HG02852 (cell line): ENCODE results near the gene FNDC3B.

ENCODE experiments used
- ATAC-seq: cut with Tn5 transposase; IDR thresholded peaks from one replicate; pipeline ENCODE4 v1.9.1; 2021; ENCODE audit warnings: mild to moderate bottlenecking, moderate library complexity; ENCODE audit not compliant: unreplicated experiment

Gene FNDC3B

GRCh38 chr3:172051957-172052354 is 12.6 kb downstream of the FNDC3B start:
- no peak for ATAC-seq

GRCh38 chr3:172052405-172052804 is 13.0 kb downstream of the FNDC3B start:
- no peak for ATAC-seq

GRCh38 chr3:172054115-172054764 is 14.9 kb downstream of the FNDC3B start:
- no peak for ATAC-seq

GRCh38 chr3:172056416-172056815 is 17.0 kb downstream of the FNDC3B start:
- no peak for ATAC-seq

GRCh38 chr3:172057059-172057458 is 17.7 kb downstream of the FNDC3B start:
- ATAC-seq: no peak

- ATAC-seq: no peak
Observed at GRCh38 chr3:172057624-172058327, 18.4 kb downstream of the FNDC3B start.

GRCh38 chr3:172059532-172059931 is 20.2 kb downstream of the FNDC3B start:
- no peak for ATAC-seq

- ATAC-seq: no peak
Observed at GRCh38 chr3:172060234-172060633, 20.9 kb downstream of the FNDC3B start.

GRCh38 chr3:172061724-172062184 is 22.4 kb downstream of the FNDC3B start:
- peak; percentile 85 for ATAC-seq

- ATAC-seq: no peak
Observed at GRCh38 chr3:172062761-172063160, 23.4 kb downstream of the FNDC3B start.

- ATAC-seq: no peak
Observed at GRCh38 chr3:172063456-172064432, 24.4 kb downstream of the FNDC3B start.

- no peak for ATAC-seq
Observed at GRCh38 chr3:172065527-172065926, 26.1 kb downstream of the FNDC3B start.

GRCh38 chr3:172065967-172066762 is 26.8 kb downstream of the FNDC3B start:
- ATAC-seq: no peak

- ATAC-seq: no peak
Observed at GRCh38 chr3:172066880-172067796, 27.8 kb downstream of the FNDC3B start.

GRCh38 chr3:172067837-172068440 is 28.6 kb downstream of the FNDC3B start:
- ATAC-seq: no peak

- ATAC-seq: no peak
Observed at GRCh38 chr3:172068977-172069376, 29.6 kb downstream of the FNDC3B start.

- ATAC-seq: no peak
Observed at GRCh38 chr3:172069478-172069877, 30.1 kb downstream of the FNDC3B start.

GRCh38 chr3:172070269-172070668 is 30.9 kb downstream of the FNDC3B start:
- no peak for ATAC-seq

GRCh38 chr3:172070802-172071201 is 31.4 kb downstream of the FNDC3B start:
- no peak for ATAC-seq
